B cell (primary cell): Measurements from ENCODE around the gene ATP11B. TPM values are rescaled to one million over a fixed set of nuclear protein-coding genes. Genes with fewer than 3 reads are reported as not detected.

Experiments
- ATAC-seq: fragments of 200-7000 bp; cut with Tn5 transposase; one replicate; pipeline ENCODE4 v1.10.0; 2021; ENCODE audit warnings: low read depth, mild to moderate bottlenecking, moderate number of reproducible peaks, moderate library complexity
- CTCF ChIA-PET: fragments of 350-600 bp; sonication (Branson Sonifier 250); formaldehyde crosslinking; loops from one replicate; lab custom pipeline; 2021; ENCODE audit warnings: antibody characterized with exemption, inconsistent platforms; lab: Charles Lee
- POLR2A ChIA-PET: fragments of 350-600 bp; sonication (Branson Sonifier 250); formaldehyde crosslinking; loops from one replicate; lab custom pipeline; 2021; ENCODE audit warnings: antibody characterized with exemption; lab: Charles Lee
- DNase-seq: peaks from one replicate; pipeline ENCODE4 v3.0.0; 2013
- H2AFZ ChIP-seq: 2 replicates; pipeline ENCODE4 v1.6.1; 2012; ENCODE audit warnings: mild to moderate bottlenecking, low read depth, low read length; ENCODE audit not compliant: insufficient read depth, poor library complexity, severe bottlenecking
- H3K27ac ChIP-seq, 2 donors: 1 replicate in 1 of 2; 2 replicates in 1 of 2; pipeline ENCODE4 v1.5.1; 2012 to 2013; ENCODE audit warnings: low read length in 2 of 2, mild to moderate bottlenecking in 2 of 2, moderate library complexity in 1 of 2
- H3K27me3 ChIP-seq, 4 experiments: fragments of 200-600 bp in 1 of 4; sonication (generic) in 1 of 4; replicated peaks in 1 of 4; 1 replicate in 2 of 4; 2 replicates in 2 of 4; pipeline versions ENCODE4 v1.6.1 to v1.7.0; 2013 to 2016; ENCODE audit warnings: low read length in 3 of 4, mild to moderate bottlenecking in 2 of 4, mixed read lengths in 1 of 4, moderate library complexity in 1 of 4; ENCODE audit not compliant: insufficient read depth in 4 of 4, control insufficient read depth in 3 of 4; ENCODE audit errors: control extremely low read depth in 1 of 4
- H3K36me3 ChIP-seq, 2 experiments: replicated peaks in 1 of 2; 1 replicate in 1 of 2; 2 replicates in 1 of 2; pipeline versions ENCODE4 v1.6.1 to v1.7.1; 2013; ENCODE audit warnings: low read length in 1 of 2; ENCODE audit not compliant: insufficient read depth in 2 of 2, control insufficient read depth in 1 of 2; ENCODE audit errors: control extremely low read depth in 1 of 2, extremely low read depth in 1 of 2
- H3K4me1 ChIP-seq, 2 donors: fragments of 200-600 bp in 1 of 2; sonication (generic) in 1 of 2; 1 replicate in 1 of 2; 2 replicates in 1 of 2; pipeline versions ENCODE4 v1.5.1 to v1.6.1; 2013 to 2017; ENCODE audit warnings: low read length in 2 of 2; ENCODE audit not compliant: control insufficient read depth in 2 of 2, insufficient read depth in 2 of 2
- H3K4me2 ChIP-seq: replicated peaks from 2 replicates; pipeline ENCODE3; 2012; ENCODE audit warnings: mild to moderate bottlenecking, low read depth, low read length; ENCODE audit not compliant: poor library complexity, severe bottlenecking
- H3K4me3 ChIP-seq, 5 experiments: fragments of 200-600 bp in 1 of 5; sonication (generic) in 1 of 5; 1 replicate in 3 of 5; 2 replicates in 2 of 5; pipeline versions ENCODE4 v1.5.1 to v1.7.0; 2011 to 2016; ENCODE audit warnings: low read length in 4 of 5, mild to moderate bottlenecking in 4 of 5, low read depth in 2 of 5, control low read depth in 1 of 5, moderate library complexity in 1 of 5; ENCODE audit not compliant: insufficient read depth in 1 of 5; ENCODE audit errors: control extremely low read depth in 1 of 5, extremely low read depth in 1 of 5
- H3K79me2 ChIP-seq: fragments of 200-600 bp; sonication (generic); one replicate; pipeline ENCODE4 v1.6.0; 2016; ENCODE audit warnings: low read length; ENCODE audit not compliant: control insufficient read depth, insufficient read depth
- H3K9ac ChIP-seq: fragments of 200-600 bp; sonication (generic); 2 replicates; pipeline ENCODE4 v1.6.1; 2017; ENCODE audit warnings: mild to moderate bottlenecking, low read length, moderate library complexity
- H3K9me3 ChIP-seq, 3 donors: one replicate each; pipeline versions ENCODE4 v1.6.1 to v1.7.1; 2013; ENCODE audit warnings: low read length in 2 of 3; ENCODE audit not compliant: control insufficient read depth in 2 of 3, insufficient read depth in 1 of 3; ENCODE audit errors: control extremely low read depth in 1 of 3
- H4K20me1 ChIP-seq: 2 replicates; pipeline ENCODE4 v1.6.0; 2012; ENCODE audit warnings: mild to moderate bottlenecking, low read length; ENCODE audit not compliant: insufficient read depth, control insufficient read depth, poor library complexity, severe bottlenecking
- H3K27ac Mint-ChIP-seq: one replicate; pipeline ENCODE4 v1.8.0; 2021; ENCODE audit warnings: mixed read lengths
- H3K27me3 Mint-ChIP-seq: one replicate; pipeline ENCODE4 v1.8.0; 2021; ENCODE audit warnings: mixed read lengths
- H3K4me1 Mint-ChIP-seq: one replicate; pipeline ENCODE4 v1.8.0; 2021; ENCODE audit warnings: mixed read lengths
- H3K4me3 Mint-ChIP-seq: one replicate; pipeline ENCODE4 v1.8.0; 2021; ENCODE audit warnings: mixed read lengths
- H3K9me3 Mint-ChIP-seq: one replicate; pipeline ENCODE4 v1.8.0; 2022; ENCODE audit warnings: mixed read lengths; ENCODE audit not compliant: insufficient read depth
- CTCF ChIP-seq: fragments of 200-600 bp; IDR thresholded peaks from one replicate; pipeline ENCODE4 v1.8.0; 2022; ENCODE audit warnings: antibody characterized with exemption, mild to moderate bottlenecking
- EZH2 ChIP-seq: IDR thresholded peaks from 2 replicates; pipeline ENCODE4 v1.6.1; 2012; ENCODE audit warnings: borderline replicate concordance, low read depth, mild to moderate bottlenecking, moderate library complexity, low read length; ENCODE audit not compliant: insufficient read depth, poor library complexity, severe bottlenecking
- WGBS: methylation state at CpG from one replicate; pipeline ENCODE4 v1.1.5; 2013; ENCODE audit warnings: missing lambda C conversion rate; ENCODE audit not compliant: insufficient coverage; 5-methylcytosine and 5-hydroxymethylcytosine counted together
- intact Hi-C: fragments of 100-400 bp; cut with micrococcal nuclease; formaldehyde crosslinking; loops from one replicate; pipeline ENCODE4 v1.10.0; 2022
- polyA plus RNA-seq: library from polyadenylated mRNA; depleted of rRNA; stranded (reverse); fragments of >200 nt; gene quantifications from 2 replicates; pipeline ENCODE4 v1.2.3, GENCODE V29; 2012
- total RNA-seq, 2 donors: library from RNA; stranded (reverse); fragments of 120-200 nt in 1 of 2; gene quantifications; 1 replicate in 1 of 2; 2 replicates in 1 of 2; pipeline versions ENCODE4 v1.2.3 to v1.2.4, GENCODE V29; 2013 to 2022

Gene ATP11B
- total and polyA plus RNA-seq, 2 donors (not counting 1 experiment from before 2014, with no cell fraction given) = 14.0 to 81.9 TPM

- CTCF ChIA-PET = interaction anchor here (0.5 to 1.4 kb wide), 4 partner anchors 72 to 81 kb away, joined by 3 to 5 read pairs (median 4); no protein-coding TSS in a partner anchor
- POLR2A ChIA-PET = no interaction called here
- peak overlapping the region in 4 of 5 experiments; percentile 72 to 94 (median 82) for H3K4me3 ChIP-seq
- Mint-ChIP-seq H3K4me1 (peaks cover 40% of the 10 kb centered on the region), H3K4me3 (peak overlapping the region; percentile 96), H3K9me3 (no peaks in the 10 kb centered on the region), H3K27me3 (no peaks in the 10 kb centered on the region), H3K27ac (peak overlapping the region; percentile 98)
- peak overlapping the region; percentile 84 for H3K4me2 ChIP-seq
- H3K9me3 ChIP-seq = no peaks in the 10 kb centered on the region
- peaks cover 0 to 2% of the 10 kb centered on the region in 2 experiments for H3K36me3 ChIP-seq
- H3K27me3 ChIP-seq = no peaks in the 10 kb centered on the region
- WGBS = 0% methylated on average over 1 of the region's 3 CpGs
- TF ChIP-seq EZH2 = no peak
- no peak for TF ChIP-seq CTCF
- H3K4me1 ChIP-seq = peaks cover 18 to 23% of the 10 kb centered on the region in 2 donors
- peaks cover 17% of the 10 kb centered on the region for H4K20me1 ChIP-seq
- intact Hi-C loops = loop anchor here (2.0 kb wide), 1 partner anchor 841 kb away; no protein-coding TSS in a partner anchor
- ATAC-seq = no peak
- peaks cover 64% of the 10 kb centered on the region for H3K79me2 ChIP-seq
- H3K27ac ChIP-seq = peak overlapping the region; percentile 92 to 94
- peak overlapping the region; percentile 95 for H3K9ac ChIP-seq
- H2AFZ ChIP-seq = peak overlapping the region; percentile 48
- DNase-seq = peak; percentile 64
Observed at GRCh38 chr3:182795389-182795782, 2.1 kb downstream of the ATP11B start.

- peaks cover 74% of the 10 kb centered on the region for H3K79me2 ChIP-seq
- peaks cover 23% of the 10 kb centered on the region for H4K20me1 ChIP-seq
- intact Hi-C loops = no loop called here
- H3K4me2 ChIP-seq = no peak overlapping the region
- Mint-ChIP-seq H3K27me3 (no peaks in the 10 kb centered on the region), H3K27ac (no peak overlapping the region), H3K4me1 (peaks cover 40% of the 10 kb centered on the region), H3K4me3 (no peak overlapping the region), H3K9me3 (no peaks in the 10 kb centered on the region)
- TF ChIP-seq CTCF (no peak), EZH2 (no peak)
- no peak overlapping the region for H3K27ac ChIP-seq
- H3K36me3 ChIP-seq = peaks cover 0 to 2% of the 10 kb centered on the region in 2 experiments
- no CpG with 5 or more reads among the region's 1 CpG for WGBS
- ATAC-seq (no peak), DNase-seq (no peak)
- no peaks in the 10 kb centered on the region for H3K27me3 ChIP-seq
- no peaks in the 10 kb centered on the region for H3K9me3 ChIP-seq
- H3K9ac ChIP-seq = no peak overlapping the region
- ChIA-PET POLR2A (no interaction called here), CTCF (interaction anchor here (1.1 to 1.3 kb wide), 2 partner anchors 80 to 82 kb away, joined by 4 to 5 read pairs; no protein-coding TSS in a partner anchor)
- no peak overlapping the region for H2AFZ ChIP-seq
- H3K4me1 ChIP-seq = peaks cover 18 to 23% of the 10 kb centered on the region in 2 donors
- H3K4me3 ChIP-seq = no peak overlapping the region
Observed at GRCh38 chr3:182796310-182796709, 3.0 kb downstream of the ATP11B start.
